NCI-H446 (cell line): ENCODE measurements around the gene CFAP221.
A peak's percentile ranks its signal among the peaks of the same experiment; 100 is the strongest.

Source experiments
- DNase-seq, 2 experiments: peaks; one replicate each; lab custom pipeline; 2025; lab: John Stamatoyannopoulos, UW

CFAP221 gene

GRCh38 chr2:119544075-119544938, at the start of gene CFAP221:
Gene CFAP221, plus strand, starts transcription at chr2:119544449. Its CDS starts 1,683 bp downstream, at chr2:119546132.
- peak; percentile 63 to 79 for DNase-seq

GRCh38 chr2:119495948-119496347, 48.3 kb upstream of the CFAP221 start:
- no peak for DNase-seq

- DNase-seq: no peak
Observed at GRCh38 chr2:119496682-119497081, 47.6 kb upstream of the CFAP221 start.

GRCh38 chr2:119508756-119509155, 35.5 kb upstream of the CFAP221 start:
- DNase-seq: no peak

GRCh38 chr2:119511989-119512388, 32.3 kb upstream of the CFAP221 start:
- no peak for DNase-seq

GRCh38 chr2:119512946-119513345, 31.3 kb upstream of the CFAP221 start:
- DNase-seq: no peak

GRCh38 chr2:119513832-119514231, 30.4 kb upstream of the CFAP221 start:
- no peak for DNase-seq

- no peak for DNase-seq
Observed at GRCh38 chr2:119516121-119516520, 28.1 kb upstream of the CFAP221 start.

GRCh38 chr2:119517433-119517832, 26.8 kb upstream of the CFAP221 start:
- peak in 1 of 2 experiments; percentile 52 for DNase-seq

- DNase-seq: no peak
Observed at GRCh38 chr2:119518401-119519056, 25.7 kb upstream of the CFAP221 start.

GRCh38 chr2:119519057-119519408, 25.2 kb upstream of the CFAP221 start:
- no peak for DNase-seq

GRCh38 chr2:119520696-119521432, 23.4 kb upstream of the CFAP221 start:
- no peak for DNase-seq

GRCh38 chr2:119521433-119522050, 22.7 kb upstream of the CFAP221 start:
- no peak for DNase-seq

GRCh38 chr2:119522671-119523070, 21.6 kb upstream of the CFAP221 start:
- no peak for DNase-seq

- no peak for DNase-seq
Observed at GRCh38 chr2:119523383-119523951, 20.8 kb upstream of the CFAP221 start.

GRCh38 chr2:119523952-119524694, 20.1 kb upstream of the CFAP221 start, which contains the start of gene SCTR:
Gene SCTR, minus strand, starts transcription at chr2:119524483. Its CDS starts 257 bp downstream, at chr2:119524226.
- no peak for DNase-seq

GRCh38 chr2:119525614-119526013, 18.6 kb upstream of the CFAP221 start:
- DNase-seq: no peak

GRCh38 chr2:119527999-119528398, 16.2 kb upstream of the CFAP221 start:
- DNase-seq: no peak

GRCh38 chr2:119531292-119531691, 13.0 kb upstream of the CFAP221 start:
- DNase-seq: no peak

GRCh38 chr2:119533560-119533959, 10.7 kb upstream of the CFAP221 start:
- no peak for DNase-seq

- no peak for DNase-seq
Observed at GRCh38 chr2:119536211-119536610, 8.0 kb upstream of the CFAP221 start.
